CD1c-positive myeloid dendritic cell (primary cell): ENCODE data around the gene GLRA3.
A peak's percentile ranks its signal among the peaks of the same experiment; 100 is the strongest.
"Not testable (repeated sequence)": the region's sequence is repeated elsewhere in the genome, so short reads cannot be mapped to it uniquely, and the experiment has no call there.

Source experiments
- DNase-seq: peaks from one replicate; pipeline ENCODE4 v3.0.0-alpha.2; 2016; ENCODE audit errors: extremely low spot score

Gene GLRA3

GRCh38 chr4:174658246-174658645 lies 170.8 kb downstream of the GLRA3 start:
- no peak for DNase-seq

- no peak for DNase-seq
Measured at GRCh38 chr4:174657472-174657871, 171.6 kb downstream of the GLRA3 start.

DNA sequence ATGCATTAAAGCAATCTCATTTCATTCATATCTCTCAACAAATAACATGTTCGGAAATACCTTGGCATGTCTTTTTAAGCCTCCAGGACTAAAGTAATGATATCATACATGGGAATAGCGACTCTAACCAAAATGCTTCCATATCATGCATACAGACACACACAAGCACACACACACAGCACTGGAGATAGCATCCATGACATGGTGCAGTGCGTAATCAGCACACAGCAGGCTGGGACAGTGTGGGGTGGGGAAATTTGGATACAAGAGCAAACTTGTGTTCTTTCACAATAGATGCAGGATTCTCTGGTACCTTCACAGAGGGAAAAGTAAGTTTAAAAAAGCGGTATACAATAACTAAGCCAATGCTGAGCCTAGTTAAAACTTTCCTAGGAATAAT lies 174.4 kb downstream of the GLRA3 start:
- no peak for DNase-seq

- DNase-seq: no peak
Measured at GRCh38 chr4:174650711-174651355, 178.2 kb downstream of the GLRA3 start.

GRCh38 chr4:174648812-174649211 lies 180.2 kb downstream of the GLRA3 start:
- no peak for DNase-seq

DNA sequence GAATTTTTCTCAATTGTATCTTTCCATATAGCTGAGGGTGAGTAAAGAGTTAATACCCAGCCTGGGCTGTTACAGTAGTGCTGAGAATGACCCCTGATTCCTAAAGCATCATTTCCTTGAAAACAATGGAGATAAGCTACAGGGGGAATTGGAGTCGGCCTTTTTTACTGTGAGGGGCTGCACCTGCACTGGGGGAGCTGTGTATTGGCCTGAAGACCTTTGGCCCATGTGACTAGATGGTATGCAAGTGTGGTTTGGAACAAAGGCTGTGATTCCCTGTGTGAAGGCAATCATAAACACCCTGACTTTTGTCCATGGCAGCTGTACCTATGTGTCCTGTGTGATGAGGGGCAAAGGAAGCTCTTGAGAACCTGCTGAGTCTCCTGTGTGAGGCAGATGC lies 182.7 kb downstream of the GLRA3 start:
- no peak for DNase-seq

DNA sequence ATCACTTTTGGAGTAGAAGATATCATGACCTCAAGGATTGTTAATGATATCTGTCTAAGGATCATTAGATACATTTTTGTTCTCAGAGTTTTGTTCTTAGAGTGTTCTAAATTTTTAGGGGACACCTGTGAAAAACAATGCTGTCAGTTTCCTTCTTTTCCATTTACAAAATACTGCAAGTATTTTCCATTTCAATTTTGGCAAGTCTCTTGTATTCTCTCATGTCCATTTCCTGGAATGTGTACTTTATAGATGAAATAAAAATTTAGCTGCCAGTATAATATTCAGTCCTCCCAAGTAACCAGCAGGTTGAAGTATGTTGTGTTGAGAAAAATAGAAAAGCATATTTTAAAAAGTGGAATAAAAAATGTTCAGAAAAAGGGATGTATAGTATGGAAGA lies 188.9 kb downstream of the GLRA3 start:
- DNase-seq: no peak

DNA sequence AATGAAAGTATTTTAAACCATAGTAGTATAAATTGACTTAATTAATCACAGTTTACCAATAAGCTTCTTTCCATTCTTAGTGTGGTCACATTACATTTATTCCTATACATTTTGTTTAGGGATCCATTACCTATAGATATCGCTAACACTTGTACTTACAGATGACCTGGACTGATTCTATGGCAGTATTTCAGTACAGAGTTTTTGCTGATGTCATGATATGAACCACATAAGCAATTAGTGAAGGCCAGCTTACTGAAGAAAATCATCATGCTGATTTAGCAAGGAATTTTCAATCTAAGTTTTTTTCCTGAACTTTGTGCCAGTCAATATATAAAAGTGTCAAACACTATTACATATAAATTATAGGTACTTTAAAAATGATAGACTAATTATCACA lies 193.3 kb downstream of the GLRA3 start:
- no peak for DNase-seq

- no peak for DNase-seq
Measured at GRCh38 chr4:174633399-174633798, 195.6 kb downstream of the GLRA3 start.

GRCh38 chr4:174631901-174632758 lies 196.9 kb downstream of the GLRA3 start:
- peak; percentile 61 for DNase-seq

DNA sequence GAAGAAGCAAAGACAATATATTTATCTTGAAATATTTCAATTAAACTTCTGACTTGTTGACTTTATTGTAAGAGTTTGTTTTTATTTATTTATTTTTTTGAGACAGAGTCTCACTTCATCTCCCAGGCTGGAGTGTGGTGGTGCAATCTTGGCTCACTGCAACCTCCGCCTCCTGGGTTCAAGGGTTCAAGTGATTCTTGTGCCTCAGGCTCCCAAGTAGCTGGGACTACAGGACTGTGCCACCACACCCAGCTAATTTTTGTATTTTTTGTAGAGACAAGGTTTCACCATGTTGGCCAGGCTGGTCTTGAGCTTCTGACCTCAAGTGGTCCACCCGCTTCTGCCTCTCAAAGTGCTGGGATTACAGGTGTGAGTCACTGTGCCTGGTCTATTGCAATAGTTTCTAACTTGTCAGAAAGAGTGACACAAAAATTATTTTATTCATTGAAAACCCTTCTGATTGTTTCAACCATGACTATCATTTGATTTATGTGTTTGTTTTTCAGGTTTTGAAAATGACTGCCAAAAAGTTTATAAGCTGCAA lies 199.1 kb downstream of the GLRA3 start:
- not testable (repeated sequence) for DNase-seq

DNA sequence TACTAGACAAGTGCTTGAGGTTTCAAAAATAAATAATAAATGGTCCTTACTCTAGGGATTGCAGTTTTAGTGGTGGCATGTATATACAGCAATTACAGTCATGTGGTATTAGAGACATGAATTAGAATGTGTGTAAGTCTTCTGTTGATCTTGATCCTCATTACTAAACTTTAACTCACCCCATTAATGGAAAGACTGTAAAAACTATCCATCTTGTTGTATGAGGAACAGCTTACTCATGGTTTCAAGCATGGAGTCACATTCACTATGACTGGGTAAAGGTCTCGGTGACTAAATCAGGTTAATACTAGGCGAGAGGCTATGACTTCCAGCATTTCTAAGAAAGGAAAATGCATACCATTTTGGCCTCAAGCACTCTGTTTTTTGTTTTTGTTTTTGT lies 199.8 kb downstream of the GLRA3 start:
- no peak for DNase-seq

GRCh38 chr4:174628191-174628590 lies 200.9 kb downstream of the GLRA3 start:
- no peak for DNase-seq

- no peak for DNase-seq
Measured at GRCh38 chr4:174627473-174627872, 201.6 kb downstream of the GLRA3 start.

DNA sequence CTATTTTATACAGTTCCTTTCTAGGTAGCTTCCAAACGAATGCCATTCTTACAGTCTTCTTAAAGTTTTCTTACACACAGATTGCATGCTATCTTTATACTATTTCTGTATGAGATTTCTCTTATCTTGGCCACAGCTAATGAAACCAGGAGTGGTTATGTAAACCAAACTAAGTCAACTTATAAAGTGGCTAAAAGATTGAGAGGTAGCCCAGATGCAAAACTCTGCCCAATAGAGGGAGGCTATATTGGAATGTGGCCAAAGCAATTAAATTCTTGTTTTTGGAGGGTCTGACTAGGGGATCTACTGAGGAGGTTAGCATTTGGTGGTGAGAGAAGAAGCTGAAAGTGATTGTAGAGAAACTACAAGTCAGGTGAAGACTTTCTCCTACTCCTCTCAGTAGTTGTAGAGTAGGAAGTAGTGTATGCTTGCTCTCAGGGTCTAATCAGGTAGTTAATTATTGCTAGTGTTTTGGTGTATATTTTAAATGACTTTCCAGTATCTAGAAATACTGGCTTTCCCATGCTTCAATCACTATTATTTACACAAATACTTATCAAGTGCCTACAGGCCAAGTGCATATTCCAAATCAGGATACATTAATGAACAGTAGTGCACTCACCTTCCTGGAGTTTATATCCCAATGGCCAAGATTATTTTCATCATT lies 202.6 kb downstream of the GLRA3 start:
- no peak for DNase-seq

- DNase-seq: peak; percentile 63
Measured at GRCh38 chr4:174616661-174617060, 212.4 kb downstream of the GLRA3 start.

GRCh38 chr4:174613979-174614378 lies 215.1 kb downstream of the GLRA3 start:
- DNase-seq: peak; percentile 50

DNA sequence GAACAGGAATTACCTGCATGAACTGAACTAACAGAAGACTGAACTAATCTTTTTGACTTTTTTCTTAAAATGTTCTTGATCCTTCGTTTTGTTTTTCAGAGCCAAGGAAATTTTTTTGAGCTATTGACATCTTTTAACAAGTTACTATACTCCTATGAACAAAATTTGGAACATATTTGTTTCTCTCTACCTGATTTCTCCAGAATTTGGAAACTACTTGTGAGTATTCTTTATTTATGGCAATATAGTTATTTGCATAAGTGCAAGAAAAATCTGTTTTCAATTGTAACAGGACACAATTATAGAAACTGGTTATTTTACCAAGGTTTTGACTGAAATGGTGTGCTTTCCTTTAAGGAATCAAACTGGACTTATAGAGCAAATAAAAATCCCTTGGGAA lies 217.3 kb downstream of the GLRA3 start:
- DNase-seq: no peak

GRCh38 chr4:174607792-174608191 lies 221.3 kb downstream of the GLRA3 start:
- DNase-seq: no peak

GRCh38 chr4:174604198-174604597 lies 224.8 kb downstream of the GLRA3 start:
- DNase-seq: peak; percentile 13

GRCh38 chr4:174600391-174600790 lies 228.7 kb downstream of the GLRA3 start:
- no peak for DNase-seq

DNA sequence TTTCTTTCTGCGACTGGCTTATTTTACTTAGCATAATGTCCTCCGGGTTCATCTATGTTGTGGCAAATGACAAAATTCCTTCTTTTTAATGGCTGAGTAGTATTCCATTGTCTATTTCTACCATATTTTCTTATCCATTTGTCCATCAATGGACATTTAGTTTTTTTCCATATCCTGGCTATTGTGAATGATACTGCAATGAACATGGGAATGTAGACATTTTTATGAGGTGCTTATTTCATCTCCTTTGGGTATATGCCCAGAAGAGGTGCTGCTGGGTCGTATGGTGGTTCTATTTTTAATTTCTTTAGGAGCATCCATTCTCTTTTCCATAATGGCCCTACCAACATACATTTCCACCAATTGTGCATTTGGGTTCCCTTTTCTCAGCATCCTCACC lies 230.2 kb downstream of the GLRA3 start:
- no peak for DNase-seq

- no peak for DNase-seq
Measured at GRCh38 chr4:174596513-174596912, 232.5 kb downstream of the GLRA3 start.
